ENCODE results near the gene GMPR. TPM values are rescaled to one million over a fixed set of nuclear protein-coding genes. Genes with fewer than 3 reads are reported as not detected.

The GMPR gene
- total RNA-seq, 2 experiments from 2014 or later, result not detected

- H3K4me2 ChIP-seq (ENCODE audit: low read length), result no peak overlapping the region
- no peak overlapping the region; the same call in 1 of the 2 replicates for H2AFZ ChIP-seq (ENCODE audit: low read length)
- H3K9me2 ChIP-seq (ENCODE audit: insufficient read depth, low read length), result no peaks in the 10 kb centered on the region
- peaks cover 6% of the 10 kb centered on the region for H3K4me1 ChIP-seq (ENCODE audit: insufficient read depth, low read length, poor library complexity, severe bottlenecking)
- no TSS peak for BruUV-seq (replicated peaks)
- no peaks in the 10 kb centered on the region for H3K9me3 ChIP-seq (ENCODE audit: low read length)
- ChIA-PET POLR2A (interaction anchor here (0.7 to 1.3 kb wide), 2 partner anchors 10 to 52 kb away, joined by 3 read pairs; no protein-coding TSS in a partner anchor), CTCF (ENCODE audit: unreplicated experiment) (no interaction called here)
- no peak overlapping the region for H3K4me3 ChIP-seq (ENCODE audit: low read depth, low read length, poor library complexity, severe bottlenecking)
- H3K27ac ChIP-seq (ENCODE audit: low read depth, low read length, poor library complexity, severe bottlenecking), result no peak overlapping the region
- no peak for DNase-seq (ENCODE audit: low spot score)
- no peaks in the 10 kb centered on the region for H3K79me2 ChIP-seq (ENCODE audit: insufficient read depth, low read depth, low read length)
- H4K20me1 ChIP-seq (ENCODE audit: insufficient read depth, low read length), result no peaks in the 10 kb centered on the region
- intact Hi-C loops (cut with micrococcal nuclease; ENCODE audit: unreplicated experiment), result no loop called here
- TF ChIP-seq, protein P1, sequence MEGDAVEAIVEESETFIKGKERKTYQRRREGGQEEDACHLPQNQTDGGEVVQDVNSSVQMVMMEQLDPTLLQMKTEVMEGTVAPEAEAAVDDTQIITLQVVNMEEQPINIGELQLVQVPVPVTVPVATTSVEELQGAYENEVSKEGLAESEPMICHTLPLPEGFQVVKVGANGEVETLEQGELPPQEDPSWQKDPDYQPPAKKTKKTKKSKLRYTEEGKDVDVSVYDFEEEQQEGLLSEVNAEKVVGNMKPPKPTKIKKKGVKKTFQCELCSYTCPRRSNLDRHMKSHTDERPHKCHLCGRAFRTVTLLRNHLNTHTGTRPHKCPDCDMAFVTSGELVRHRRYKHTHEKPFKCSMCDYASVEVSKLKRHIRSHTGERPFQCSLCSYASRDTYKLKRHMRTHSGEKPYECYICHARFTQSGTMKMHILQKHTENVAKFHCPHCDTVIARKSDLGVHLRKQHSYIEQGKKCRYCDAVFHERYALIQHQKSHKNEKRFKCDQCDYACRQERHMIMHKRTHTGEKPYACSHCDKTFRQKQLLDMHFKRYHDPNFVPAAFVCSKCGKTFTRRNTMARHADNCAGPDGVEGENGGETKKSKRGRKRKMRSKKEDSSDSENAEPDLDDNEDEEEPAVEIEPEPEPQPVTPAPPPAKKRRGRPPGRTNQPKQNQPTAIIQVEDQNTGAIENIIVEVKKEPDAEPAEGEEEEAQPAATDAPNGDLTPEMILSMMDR (conservative IDR thresholded peaks at IDR 0.05; ENCODE audit: low read length), result no peak
- no peak for TF ChIP-seq EZH2phosphoT487 (IDR thresholded peaks at IDR 0.05; ENCODE audit: borderline replicate concordance, low read depth, low read length)
- H3K36me3 ChIP-seq (ENCODE audit: insufficient read depth, low read length), result no peaks in the 10 kb centered on the region
Observed at GRCh38 chr6:16318953-16319720, 80.8 kb downstream of the GMPR start.

DNA sequence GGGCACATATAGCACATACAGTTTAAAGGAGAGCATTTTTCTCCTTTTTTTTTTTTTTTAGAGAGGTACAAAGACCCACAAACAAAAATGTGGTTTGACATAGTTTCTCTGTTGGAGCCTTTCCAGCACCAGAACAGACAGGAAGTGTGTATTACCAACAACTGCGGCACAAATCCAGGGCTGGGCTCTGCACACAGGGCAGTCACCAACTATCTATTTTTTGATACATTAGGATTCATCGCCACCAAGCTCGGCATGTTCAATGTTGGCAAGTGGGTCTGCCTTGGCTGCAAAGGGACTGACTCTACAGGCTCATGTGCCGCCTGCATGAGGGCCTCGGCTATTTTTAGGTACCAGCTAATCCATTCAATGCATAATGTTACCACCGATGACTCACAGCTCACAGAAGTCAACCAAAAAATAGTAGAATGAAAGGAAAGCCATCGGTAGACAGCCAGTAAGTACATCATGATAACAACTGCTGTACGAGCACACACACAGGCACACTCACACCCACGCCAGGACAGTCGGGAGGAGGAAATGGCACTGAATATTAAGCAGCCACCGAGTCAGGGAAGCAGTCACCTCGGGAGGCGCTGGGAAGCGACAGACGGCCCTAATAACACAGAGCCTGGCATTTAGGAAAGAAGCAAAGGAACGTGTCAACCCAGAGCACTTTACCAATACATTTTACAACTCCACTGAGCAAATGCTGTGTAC, 81.6 kb downstream of the GMPR start:
- intact Hi-C loops (cut with micrococcal nuclease; ENCODE audit: unreplicated experiment), result no loop called here
- POLR2A ChIA-PET, result no interaction called here
- Histone ChIP-seq H3K27ac (ENCODE audit: low read depth, low read length, poor library complexity, severe bottlenecking) (no peak overlapping the region), H3K36me3 (ENCODE audit: insufficient read depth, low read length) (no peaks in the 10 kb centered on the region), H2AFZ (ENCODE audit: low read length) (peak overlapping the region; percentile 58; the same call in 1 of the 2 replicates), H3K9me2 (ENCODE audit: insufficient read depth, low read length) (no peaks in the 10 kb centered on the region), H3K4me2 (ENCODE audit: low read length) (peak overlapping the region; percentile 28; the same call in 1 of the 2 replicates), H4K20me1 (ENCODE audit: insufficient read depth, low read length) (no peaks in the 10 kb centered on the region), H3K4me1 (ENCODE audit: insufficient read depth, low read length, poor library complexity, severe bottlenecking) (peaks cover 6% of the 10 kb centered on the region), H3K4me3 (ENCODE audit: low read depth, low read length, poor library complexity, severe bottlenecking) (no peak overlapping the region), H3K79me2 (ENCODE audit: insufficient read depth, low read depth, low read length) (no peaks in the 10 kb centered on the region), H3K9me3 (ENCODE audit: low read length) (no peaks in the 10 kb centered on the region)
- BruUV-seq (replicated peaks), result no TSS peak
- CTCF ChIA-PET (ENCODE audit: unreplicated experiment), result no interaction called here
- TF ChIP-seq, protein P1 (conservative IDR thresholded peaks at IDR 0.05; ENCODE audit: low read length), result no peak
- no peak for TF ChIP-seq EZH2phosphoT487 (IDR thresholded peaks at IDR 0.05; ENCODE audit: borderline replicate concordance, low read depth, low read length)
- no peak for DNase-seq (ENCODE audit: low spot score)

Measured in OCI-LY7 (cell line).